ENCODE measurements around the gene CASK.

The CASK gene, protein sequence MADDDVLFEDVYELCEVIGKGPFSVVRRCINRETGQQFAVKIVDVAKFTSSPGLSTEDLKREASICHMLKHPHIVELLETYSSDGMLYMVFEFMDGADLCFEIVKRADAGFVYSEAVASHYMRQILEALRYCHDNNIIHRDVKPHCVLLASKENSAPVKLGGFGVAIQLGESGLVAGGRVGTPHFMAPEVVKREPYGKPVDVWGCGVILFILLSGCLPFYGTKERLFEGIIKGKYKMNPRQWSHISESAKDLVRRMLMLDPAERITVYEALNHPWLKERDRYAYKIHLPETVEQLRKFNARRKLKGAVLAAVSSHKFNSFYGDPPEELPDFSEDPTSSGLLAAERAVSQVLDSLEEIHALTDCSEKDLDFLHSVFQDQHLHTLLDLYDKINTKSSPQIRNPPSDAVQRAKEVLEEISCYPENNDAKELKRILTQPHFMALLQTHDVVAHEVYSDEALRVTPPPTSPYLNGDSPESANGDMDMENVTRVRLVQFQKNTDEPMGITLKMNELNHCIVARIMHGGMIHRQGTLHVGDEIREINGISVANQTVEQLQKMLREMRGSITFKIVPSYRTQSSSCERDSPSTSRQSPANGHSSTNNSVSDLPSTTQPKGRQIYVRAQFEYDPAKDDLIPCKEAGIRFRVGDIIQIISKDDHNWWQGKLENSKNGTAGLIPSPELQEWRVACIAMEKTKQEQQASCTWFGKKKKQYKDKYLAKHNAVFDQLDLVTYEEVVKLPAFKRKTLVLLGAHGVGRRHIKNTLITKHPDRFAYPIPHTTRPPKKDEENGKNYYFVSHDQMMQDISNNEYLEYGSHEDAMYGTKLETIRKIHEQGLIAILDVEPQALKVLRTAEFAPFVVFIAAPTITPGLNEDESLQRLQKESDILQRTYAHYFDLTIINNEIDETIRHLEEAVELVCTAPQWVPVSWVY

DNA sequence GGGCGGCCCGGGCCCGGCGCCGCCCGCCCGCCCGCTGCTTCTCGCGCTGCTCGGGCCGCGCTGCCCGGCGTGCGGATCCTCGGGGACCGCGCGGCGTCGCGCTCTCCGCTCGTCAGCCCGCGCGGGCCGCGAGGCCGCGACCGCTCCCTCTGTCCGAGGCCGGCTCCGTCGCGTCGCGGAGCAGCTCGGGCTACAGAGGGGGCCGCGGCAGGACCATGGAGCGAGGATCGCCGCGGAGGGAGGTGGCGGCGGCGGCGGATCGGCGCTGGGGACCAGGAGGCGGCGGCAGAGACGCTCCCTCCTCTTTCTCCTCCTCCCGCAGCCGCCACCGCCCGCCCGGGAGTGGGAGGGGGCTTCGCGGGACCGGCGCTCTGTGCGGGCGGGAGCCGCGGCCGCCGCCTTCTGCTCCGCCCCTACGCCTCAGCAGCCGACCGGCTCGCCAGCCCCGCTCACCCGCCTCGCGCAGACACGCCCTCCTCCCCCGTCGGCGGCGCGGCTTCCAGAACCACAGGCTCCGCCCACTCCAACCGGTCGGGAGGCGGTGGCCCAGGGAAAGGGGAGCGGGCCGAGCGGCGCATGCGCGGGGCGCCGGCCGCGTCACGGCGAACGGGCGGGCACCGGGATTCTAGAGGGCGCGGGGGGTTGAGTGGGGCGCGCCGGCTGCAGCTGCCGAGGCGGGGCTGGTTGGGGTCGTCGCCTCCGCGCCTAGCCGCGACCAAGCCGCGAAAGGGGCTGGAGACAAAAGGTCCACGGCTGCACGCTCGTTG lies at the start of gene CASK:
Gene CASK (minus strand): TSS at position 344 of the 767 bp plus-strand sequence. CDS start 566 bp downstream, outside the sequence.
- H3K4me3 ChIP-seq: peak within 1 kb of the TSS; percentile 44 to 64 (median 59)
- H3K27ac ChIP-seq: peak within 1 kb of the TSS; percentile 62 to 92 (median 83)

DNA sequence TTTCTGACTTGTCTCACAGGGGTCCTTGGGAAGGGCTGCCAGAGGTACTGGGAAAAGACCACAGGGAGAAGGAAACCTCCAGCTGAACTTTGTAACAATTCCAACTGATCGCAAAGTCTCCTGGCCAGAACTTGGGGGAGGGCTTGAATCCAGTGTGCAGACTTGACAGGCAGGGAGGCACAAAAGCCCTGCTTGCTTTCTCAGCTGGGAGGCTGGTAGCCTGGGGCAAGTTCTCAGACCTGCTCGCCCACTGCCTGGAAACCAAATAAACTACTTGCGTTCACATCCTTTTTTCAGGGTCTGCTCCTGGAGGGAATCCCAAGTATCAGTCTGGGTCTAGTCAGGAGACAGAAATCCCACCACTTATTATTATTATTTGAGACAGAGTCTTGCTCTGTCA lies 48.0 kb upstream of the CASK start:
- H3K4me3 ChIP-seq: no peak overlapping the region
- no peak overlapping the region for H3K27ac ChIP-seq

DNA sequence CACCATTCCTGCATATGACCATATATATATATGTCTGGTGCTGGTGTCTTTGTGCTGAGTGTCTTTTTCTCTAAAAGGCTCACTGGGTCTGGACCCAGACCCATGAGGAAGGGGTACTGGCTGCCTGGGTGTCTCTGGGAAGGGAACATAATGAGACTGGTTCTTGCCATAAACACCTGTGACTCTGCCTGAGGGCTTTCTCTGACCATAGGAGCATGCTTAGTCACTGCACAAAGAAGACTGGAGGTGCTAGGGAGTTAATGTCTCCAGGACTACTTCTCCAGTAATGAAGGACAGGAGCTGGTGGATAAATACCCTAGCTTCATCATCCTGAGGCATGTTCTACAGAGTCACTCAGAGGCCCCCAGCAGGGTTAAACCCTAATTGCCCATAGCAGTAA lies 47.1 kb upstream of the CASK start:
- no peak overlapping the region for H3K27ac ChIP-seq

DNA sequence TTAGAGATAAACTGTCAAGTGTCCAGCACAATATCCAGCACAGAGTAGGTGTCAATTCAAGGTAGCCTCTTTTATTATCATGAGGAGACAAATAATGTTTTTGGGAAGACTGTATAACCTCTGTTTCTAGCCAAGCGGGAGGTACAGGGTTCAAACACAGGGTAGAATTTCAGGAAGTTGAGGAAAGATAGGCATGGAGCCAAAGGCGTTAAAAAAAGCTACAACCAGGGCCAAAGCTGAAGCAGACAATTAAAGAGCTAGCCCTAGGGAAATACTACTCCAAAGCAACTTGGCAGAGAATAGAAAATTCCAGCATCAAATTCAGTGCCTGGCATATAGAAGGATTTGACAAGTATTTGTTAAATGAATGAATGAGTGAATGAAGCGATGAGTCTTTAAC lies 40.0 kb upstream of the CASK start:
- H3K4me3 ChIP-seq: no peak overlapping the region
- no peak overlapping the region for H3K27ac ChIP-seq

More for the DNA sequence above, 47.1 kb upstream of the CASK start:
- H3K4me3 ChIP-seq: no peak overlapping the region

DNA sequence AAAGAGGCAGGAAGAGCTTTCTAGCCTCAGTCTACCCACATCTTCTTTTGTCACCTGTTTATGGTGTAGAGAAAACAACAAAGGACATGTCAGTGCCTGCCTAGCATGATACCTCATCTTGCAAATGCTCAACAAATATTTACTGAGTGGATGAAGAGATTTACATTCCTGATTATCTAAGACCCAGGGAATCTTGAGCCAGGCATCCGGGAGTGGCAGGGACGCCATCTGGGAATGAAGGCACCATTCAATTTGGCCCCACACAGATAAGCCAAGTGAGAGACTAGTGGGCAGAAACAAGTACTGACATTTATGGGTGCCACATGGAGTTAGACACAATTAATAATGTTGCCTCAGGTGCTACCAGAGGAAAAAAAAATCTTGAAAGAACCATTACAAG lies 36.8 kb upstream of the CASK start:
- H3K27ac ChIP-seq: no peak overlapping the region
- no peak overlapping the region for H3K4me3 ChIP-seq

DNA sequence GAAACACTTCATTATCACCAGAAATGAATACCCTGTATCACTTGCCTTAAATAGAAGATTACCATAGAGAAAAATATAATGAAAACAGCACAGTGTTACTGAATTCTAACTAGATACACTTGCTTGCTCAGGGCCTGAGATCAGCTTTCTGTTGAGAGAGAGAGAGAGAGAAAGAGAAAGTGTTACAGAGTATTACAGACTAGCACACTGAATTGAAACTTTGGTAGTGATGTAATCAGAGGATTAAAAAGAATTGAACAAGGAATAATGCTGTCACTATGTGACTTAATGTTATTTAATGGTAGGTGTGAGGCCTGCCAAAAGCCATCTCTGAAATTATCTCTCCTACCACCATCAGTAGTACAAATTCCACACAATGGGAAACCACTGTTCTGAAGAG lies 35.5 kb upstream of the CASK start:
- H3K27ac ChIP-seq: no peak overlapping the region
- no peak overlapping the region for H3K4me3 ChIP-seq

DNA sequence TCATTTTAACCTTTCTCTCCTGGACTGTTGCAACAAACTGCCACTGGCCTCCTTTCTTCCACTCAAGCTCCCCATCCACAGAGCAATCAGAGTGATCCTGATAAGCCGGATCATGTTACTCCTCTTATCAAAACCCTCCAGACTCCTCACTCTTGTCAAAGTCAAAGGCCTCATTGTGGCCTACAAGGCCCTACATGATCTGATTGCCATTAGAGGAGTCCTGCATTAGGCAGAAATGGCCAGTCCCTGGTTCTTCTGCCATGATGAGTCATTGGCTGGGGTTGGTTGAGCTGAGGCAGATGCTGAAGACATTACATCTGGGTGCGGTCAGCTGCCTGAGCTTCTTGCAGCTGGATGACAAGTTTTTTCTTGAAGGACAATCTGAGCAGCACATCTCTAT lies 32.7 kb upstream of the CASK start:
- Histone ChIP-seq H3K27ac (no peak overlapping the region), H3K4me3 (no peak overlapping the region)

DNA sequence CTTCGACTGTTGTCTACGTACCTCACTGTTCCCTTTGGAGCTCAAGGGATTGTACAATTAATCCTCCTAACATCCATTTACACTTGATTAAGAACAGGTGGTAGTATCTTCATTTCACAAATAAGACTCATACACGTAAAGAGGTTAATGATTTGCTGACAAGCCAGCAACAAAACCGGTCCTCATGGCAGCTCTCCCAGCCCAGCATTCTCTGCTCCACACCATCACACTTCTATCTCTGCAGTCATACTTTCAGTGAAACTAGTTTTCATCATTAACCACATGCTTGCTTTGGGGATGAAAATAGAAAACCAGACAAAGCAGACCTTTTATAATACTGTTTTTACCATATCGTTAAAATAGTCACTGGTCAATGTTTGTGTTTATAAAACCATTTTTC lies 28.7 kb upstream of the CASK start:
- Histone ChIP-seq H3K27ac (no peak overlapping the region), H3K4me3 (no peak overlapping the region)

DNA sequence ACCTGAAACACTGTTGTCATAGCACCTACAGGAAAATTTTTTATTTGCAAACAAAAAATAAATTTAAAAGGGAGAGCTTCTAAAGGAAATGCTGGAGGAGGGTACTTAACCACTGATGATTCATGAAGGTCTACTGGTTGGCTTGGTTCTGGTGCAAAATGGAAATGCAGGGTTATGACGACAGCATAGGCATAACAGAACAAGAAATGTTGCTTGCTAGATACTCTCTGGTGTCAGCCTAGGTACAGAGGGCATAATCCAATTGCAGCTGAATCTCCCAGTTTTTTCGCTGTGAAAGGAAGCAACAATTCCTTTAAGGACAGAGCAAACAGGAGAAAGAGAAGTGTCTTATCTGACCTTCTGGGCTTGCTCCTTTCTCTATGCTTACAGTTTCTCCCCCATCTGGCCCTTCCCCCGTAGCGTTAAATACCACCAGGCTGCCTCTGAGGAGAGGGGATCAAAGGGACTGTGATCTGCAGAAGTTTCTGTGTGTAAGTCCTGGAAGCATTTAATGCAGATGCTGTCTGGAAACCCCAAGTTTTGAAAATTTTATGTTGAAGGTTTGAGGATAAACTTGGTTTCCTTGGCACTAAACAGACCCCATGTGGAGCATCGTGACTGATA lies 23.7 kb upstream of the CASK start:
- Histone ChIP-seq H3K27ac (no peak overlapping the region), H3K4me3 (no peak overlapping the region)

DNA sequence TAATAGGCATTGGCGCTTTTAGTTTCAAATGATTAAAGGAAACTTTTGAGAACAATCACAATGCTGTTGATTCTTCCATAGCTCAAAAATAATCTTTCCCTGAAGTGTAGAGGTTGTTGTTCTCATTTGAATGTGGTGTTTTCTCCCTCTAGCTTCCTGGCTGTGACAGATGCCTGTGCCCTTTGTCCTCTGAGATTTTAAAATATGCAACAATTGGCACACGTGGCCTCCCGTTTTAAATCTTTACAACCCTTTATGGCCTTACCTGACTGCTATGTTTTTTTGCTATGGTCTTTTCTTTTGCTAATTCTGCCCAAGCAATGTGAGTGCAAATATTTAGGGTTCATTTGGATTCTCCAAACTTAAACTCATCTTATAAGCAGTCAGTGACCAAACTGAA lies 22.9 kb upstream of the CASK start:
- H3K4me3 ChIP-seq: no peak overlapping the region
- H3K27ac ChIP-seq: no peak overlapping the region

DNA sequence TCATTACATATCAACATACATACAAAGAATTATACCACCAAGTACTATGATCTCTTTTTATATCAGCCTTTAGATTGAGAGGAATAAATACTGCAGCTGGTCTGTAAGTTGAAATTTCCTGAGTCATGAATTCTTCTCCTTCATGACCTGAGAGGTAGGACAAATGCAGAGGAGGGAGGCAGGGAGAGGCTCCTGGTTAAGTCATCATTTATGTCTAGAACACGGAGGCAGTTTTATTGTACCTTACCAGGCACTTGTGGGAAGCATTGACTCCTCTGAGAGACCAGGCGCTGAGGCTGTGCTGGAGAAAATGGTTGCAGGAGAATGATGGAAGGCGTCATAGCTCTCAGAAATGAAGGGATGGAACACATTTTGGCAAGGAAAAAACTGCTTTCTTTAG lies 12.5 kb upstream of the CASK start:
- Histone ChIP-seq H3K4me3 (no peak overlapping the region), H3K27ac (no peak overlapping the region)

DNA sequence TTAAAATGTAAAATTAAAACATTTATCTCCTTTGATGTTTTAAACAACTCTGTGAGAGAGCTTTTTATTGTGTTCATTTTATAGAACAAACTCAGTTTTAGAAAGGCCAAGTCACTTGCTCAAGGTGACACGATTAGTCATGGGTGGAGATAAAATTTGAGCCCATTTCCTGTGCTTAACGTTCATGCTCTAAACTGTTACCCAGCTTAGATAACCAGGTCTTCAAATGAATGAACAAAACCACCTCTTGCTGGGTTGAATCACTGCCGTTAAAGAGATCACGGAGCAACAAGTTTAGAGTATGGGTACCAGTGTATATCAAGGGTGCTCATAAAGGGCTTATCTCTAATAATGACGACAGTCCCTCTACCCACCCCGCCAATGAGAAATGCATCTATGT lies 10.2 kb upstream of the CASK start:
- no peak overlapping the region for H3K4me3 ChIP-seq
- H3K27ac ChIP-seq: peak overlapping the region in 1 of 21 experiments; percentile 10

DNA sequence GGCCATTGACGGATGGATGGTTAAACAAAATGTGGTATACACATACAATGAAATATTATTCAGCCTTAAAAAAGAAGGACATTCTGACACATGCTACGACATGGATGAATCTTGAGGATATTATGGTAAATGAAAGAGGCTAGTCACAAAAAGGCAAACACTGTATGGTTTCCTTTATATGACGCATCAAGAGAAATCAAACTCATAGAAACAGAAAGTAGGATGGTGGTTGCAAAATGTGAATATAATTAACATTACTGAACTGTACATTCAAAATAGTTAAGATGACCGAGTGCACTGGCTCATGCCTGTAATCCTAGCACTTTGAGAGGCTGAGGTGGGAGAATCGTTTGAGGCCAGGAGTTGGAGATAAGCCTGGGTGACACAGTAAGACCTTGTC lies 9.5 kb upstream of the CASK start:
- Histone ChIP-seq H3K4me3 (no peak overlapping the region), H3K27ac (peak overlapping the region in 2 of 21 experiments; percentile 23 to 51)

DNA sequence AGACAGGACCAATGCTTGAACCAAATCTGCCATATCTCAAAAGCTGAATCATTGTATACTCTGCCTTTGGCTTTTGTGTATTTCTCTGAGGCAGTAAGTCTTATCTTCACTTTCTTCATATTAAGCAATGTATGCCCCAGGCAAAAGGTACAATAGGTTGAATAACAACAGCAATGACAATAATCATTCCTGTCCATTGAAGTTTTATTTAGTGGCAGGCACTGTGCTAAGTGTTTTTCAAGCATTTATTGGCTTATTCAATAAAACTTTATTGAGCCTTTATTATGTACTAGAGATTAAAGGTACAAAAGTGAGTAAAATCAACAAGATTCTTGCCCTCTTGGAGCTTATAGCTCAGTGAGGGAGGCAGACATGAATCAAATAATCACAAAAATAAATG lies 8.2 kb upstream of the CASK start:
- Histone ChIP-seq H3K27ac (no peak overlapping the region), H3K4me3 (no peak overlapping the region)

DNA sequence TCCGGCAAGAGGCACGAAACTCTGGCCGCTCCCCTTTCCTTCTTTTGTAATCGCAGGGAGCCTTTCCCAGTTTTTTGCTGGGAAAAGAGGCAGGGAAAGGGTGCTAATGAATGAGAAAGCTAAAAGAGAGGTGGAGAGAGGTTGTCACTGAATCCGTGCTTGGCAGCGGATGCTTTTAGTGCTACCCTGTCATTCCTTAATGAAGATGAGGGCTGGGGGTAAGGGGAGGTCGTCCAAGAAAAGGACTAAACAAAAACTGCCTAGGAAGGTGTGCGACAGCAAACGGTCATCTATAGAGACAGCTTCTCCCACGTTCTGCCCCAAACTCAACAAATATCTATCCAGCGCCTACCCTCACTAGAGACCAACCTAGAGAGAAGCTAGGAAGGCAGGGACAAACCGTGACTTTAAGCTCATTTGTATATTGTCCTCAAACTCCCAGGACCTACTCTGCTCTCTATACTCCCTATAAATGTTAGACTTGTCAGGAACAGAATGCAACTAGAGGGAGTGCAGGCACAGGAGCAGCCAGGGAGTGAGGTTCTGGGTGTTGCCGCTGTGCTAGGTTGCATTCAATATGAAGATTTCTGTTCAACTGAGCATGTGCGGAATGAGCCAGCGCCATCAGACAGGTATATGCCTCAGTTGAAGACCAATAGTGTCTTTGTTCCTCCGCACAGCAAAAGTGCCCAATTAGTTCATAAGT lies 777 bp upstream of the CASK start:
- Histone ChIP-seq H3K4me3 (peak overlapping the region; percentile 44 to 64 (median 59)), H3K27ac (peak overlapping the region in 20 of 21 experiments; percentile 52 to 92 (median 83))

DNA sequence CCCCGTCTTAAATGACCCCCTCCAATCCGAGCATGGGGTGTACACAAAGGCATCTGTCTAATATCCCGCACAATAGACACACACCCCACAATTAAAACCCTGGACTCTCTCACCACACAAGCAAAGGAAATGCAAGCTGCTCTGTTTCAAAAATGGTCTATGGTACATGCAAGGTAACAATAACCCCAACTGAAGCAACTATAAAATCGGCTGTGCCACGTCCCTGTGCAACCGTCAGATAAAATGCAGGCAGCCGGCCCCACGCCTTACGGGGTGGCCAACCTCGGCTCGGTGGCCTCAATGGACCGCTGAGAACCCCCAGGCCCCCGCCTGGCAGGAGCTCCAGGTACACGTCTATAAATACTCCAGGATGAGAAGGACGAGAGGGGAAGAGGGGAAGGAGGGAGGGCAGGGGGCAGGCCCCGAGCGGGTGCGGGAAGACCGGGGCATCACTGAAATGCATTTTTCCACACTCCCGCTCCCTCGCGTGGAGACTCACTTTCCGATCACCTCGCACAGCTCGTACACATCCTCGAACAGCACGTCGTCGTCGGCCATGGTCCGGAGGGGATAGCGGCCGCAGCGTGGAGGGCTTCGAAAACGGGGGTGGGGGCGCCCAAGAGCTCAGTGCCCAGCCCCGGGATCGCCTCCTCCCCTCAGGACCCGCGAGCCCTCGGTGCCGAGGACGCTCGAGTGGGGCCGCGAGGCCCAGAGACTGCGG lies 763 bp downstream of the CASK start:
- Histone ChIP-seq H3K4me3 (peak overlapping the region; percentile 44 to 64 (median 59)), H3K27ac (peak overlapping the region; percentile 62 to 92 (median 82))

DNA sequence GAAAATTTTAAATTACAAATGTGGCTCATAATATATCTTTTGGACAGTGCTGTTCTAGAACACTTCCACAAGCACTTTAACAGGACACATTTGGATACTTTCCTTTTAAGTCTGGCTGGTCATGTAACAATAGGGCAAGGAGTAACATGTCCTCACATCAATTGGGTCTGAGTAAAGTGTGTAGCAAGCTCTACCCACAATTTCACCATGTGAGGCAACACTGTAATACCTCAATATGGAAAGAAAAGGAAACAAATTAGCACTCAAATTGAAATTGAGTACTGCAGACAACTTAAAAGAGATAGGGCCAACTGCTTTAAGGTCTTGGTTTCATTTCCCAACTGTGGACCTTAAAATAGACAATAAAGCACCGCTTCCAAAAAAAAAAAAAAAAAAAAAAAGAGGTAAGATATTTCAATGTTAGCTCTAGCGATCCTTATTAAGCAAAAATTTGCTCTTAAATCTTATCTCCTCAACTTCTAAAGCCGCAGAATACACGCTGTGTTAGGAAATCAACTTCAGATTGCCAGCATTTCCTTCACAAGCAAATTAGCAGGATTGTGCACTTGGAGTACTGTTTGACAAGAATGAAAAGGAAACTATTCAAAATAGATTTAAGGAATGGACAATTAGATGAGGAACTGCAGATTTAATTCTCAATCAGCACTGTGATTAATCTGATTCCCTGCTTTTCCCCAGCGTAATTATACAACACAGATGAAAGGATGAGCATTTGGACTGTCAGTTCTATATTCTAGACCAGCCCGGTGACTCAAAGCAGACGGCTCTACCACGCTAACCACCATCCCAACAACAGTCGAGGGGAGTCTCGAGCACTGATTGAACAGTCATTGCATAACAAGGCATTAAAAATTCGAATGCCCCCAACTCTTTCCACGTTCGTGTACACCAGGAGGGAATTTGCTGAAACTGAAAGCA lies 1.6 kb downstream of the CASK start:
- H3K27ac ChIP-seq: peak overlapping the region in 19 of 21 experiments; percentile 32 to 92 (median 82)

More for the DNA sequence above, 1.6 kb downstream of the CASK start:
- H3K4me3 ChIP-seq: peak overlapping the region; percentile 44 to 64 (median 59)

All from skin epidermis (tissue), 12 donors.